ENCODE data around the gene ORAI3. TPM values are rescaled to one million over a fixed set of nuclear protein-coding genes. Genes with fewer than 3 reads are reported as not detected.
A peak's percentile ranks its signal among the peaks of the same experiment; 100 is the strongest.

Gene ORAI3
- total and polyA plus RNA-seq, 2 of the 13 experiments (the other 11 are each of a cell fraction or from before 2014, with no cell fraction given) = 11.4 to 32.0 TPM

GRCh38 chr16:30922960-30923535 lies 25.8 kb upstream of the ORAI3 start (continued):
- TF ChIP-seq POLR2G (IDR thresholded peaks at IDR 0.05; ENCODE audit: low read depth, low read length) (peak; percentile 77), ZNF792 (CRISPR knock-in tag; IDR thresholded peaks at IDR 0.05) (no peak), UBTF (CRISPR knock-in tag; IDR thresholded peaks at IDR 0.05) (peak; percentile 42; the same call in 1 of the 2 replicates), ISL2 (CRISPR knock-in tag; IDR thresholded peaks at IDR 0.05) (no peak), SKIL (CRISPR knock-in tag; IDR thresholded peaks at IDR 0.05; ENCODE audit: borderline replicate concordance) (no peak), NCOA1 (CRISPR knock-in tag; IDR thresholded peaks at IDR 0.05) (no peak; the same call in none of the 2 replicates), CHD4 (IDR thresholded peaks at IDR 0.05; ENCODE audit: borderline replicate concordance, low read length) (no peak), KDM1A (CRISPR knock-in tag; IDR thresholded peaks at IDR 0.05) (no peak), RAD51 (IDR thresholded peaks at IDR 0.05; ENCODE audit: borderline replicate concordance) (no peak), ZNF367 (CRISPR knock-in tag; IDR thresholded peaks at IDR 0.05; ENCODE audit: borderline replicate concordance) (no peak), ARNT2 (CRISPR knock-in tag; IDR thresholded peaks at IDR 0.05; ENCODE audit: low read depth) (peak; percentile 35; the same call in 1 of the 2 replicates), ZNF30 (CRISPR knock-in tag; IDR thresholded peaks at IDR 0.05) (no peak), ZFP90 (CRISPR knock-in tag; IDR thresholded peaks at IDR 0.05; ENCODE audit: borderline replicate concordance) (no peak; the same call in 1 of the 2 replicates), ZNF256 (CRISPR knock-in tag; conservative IDR thresholded peaks at IDR 0.05) (no peak), PHB2 (IDR thresholded peaks at IDR 0.05; ENCODE audit: partially characterized antibody) (no peak), SALL2 (CRISPR knock-in tag; IDR thresholded peaks at IDR 0.05) (peak; percentile 86), MIXL1 (CRISPR knock-in tag; IDR thresholded peaks at IDR 0.05) (0 out of 2 replicates have a peak, but pooled peaks have one; percentile 3), GATAD2A (CRISPR knock-in tag; IDR thresholded peaks at IDR 0.05) (no peak; the same call in 1 of the 2 replicates), ZNF709 (CRISPR knock-in tag; IDR thresholded peaks at IDR 0.05) (no peak), YY1 (IDR thresholded peaks at IDR 0.05; ENCODE audit: insufficient read depth, insufficient replicate concordance, low read depth, low read length) (peak; percentile 96), ZNF670 (CRISPR knock-in tag; IDR thresholded peaks at IDR 0.05; ENCODE audit: borderline replicate concordance) (no peak; the same call in 1 of the 2 replicates), FOXO1 (CRISPR knock-in tag; IDR thresholded peaks at IDR 0.05) (peak; percentile 11; the same call in 1 of the 2 replicates), ZNF451 (CRISPR knock-in tag; IDR thresholded peaks at IDR 0.05) (no peak), NRL (CRISPR knock-in tag; IDR thresholded peaks at IDR 0.05; ENCODE audit: borderline replicate concordance) (no peak), ZNF10 (CRISPR knock-in tag; IDR thresholded peaks at IDR 0.05; ENCODE audit: borderline replicate concordance, low read depth) (no peak), POGK (CRISPR knock-in tag; conservative IDR thresholded peaks at IDR 0.05) (no peak), ZNF143 (CRISPR knock-in tag; IDR thresholded peaks at IDR 0.05) (peak; percentile 74)
